H1 (cell line): ENCODE results near the gene FGF19. TPM values are rescaled to one million over a fixed set of nuclear protein-coding genes. Genes with fewer than 3 reads are reported as not detected.

Source experiments
- CTCF ChIA-PET: fragments of 300-600 bp; sonication (Branson Sonifier 250); formaldehyde crosslinking; loops from one replicate; lab custom pipeline; 2021; ENCODE audit not compliant: partially characterized antibody; lab: Charles Lee
- POLR2A ChIA-PET: fragments of 300-600 bp; sonication (Branson Sonifier 250); formaldehyde crosslinking; loops from one replicate; lab custom pipeline; 2021; ENCODE audit warnings: inconsistent platforms; ENCODE audit not compliant: partially characterized antibody; lab: Charles Lee
- DNase-seq, 2 experiments: peaks; one replicate each; pipeline versions ENCODE4 v3.0.0 to v3.0.0-alpha.2; 2010 to 2022; ENCODE audit warnings: low spot score in 2 of 2, low read depth in 1 of 2, mixed read lengths in 1 of 2
- FAIRE-seq: peaks from 2 replicates; lab custom pipeline; 2011; peaks lifted over from hg19 to GRCh38; lab: Jason Lieb, UNC
- H2AFZ ChIP-seq: 2 replicates; pipeline ENCODE4 v1.8.1; 2012; ENCODE audit warnings: low read length, inconsistent platforms
- H2AK5ac ChIP-seq: 2 replicates; pipeline ENCODE4 v1.6.1; 2013; ENCODE audit warnings: low read depth, low read length
- H2BK120ac ChIP-seq: replicated peaks from 2 replicates; pipeline ENCODE3; 2013; ENCODE audit warnings: low read depth, low read length, inconsistent platforms
- H2BK12ac ChIP-seq: 2 replicates; pipeline ENCODE4 v1.6.1; 2013; ENCODE audit warnings: low read depth, low read length
- H2BK15ac ChIP-seq: 2 replicates; pipeline ENCODE4 v1.6.1; 2013; ENCODE audit warnings: low read length
- H2BK20ac ChIP-seq: 2 replicates; pipeline ENCODE4 v1.6.1; 2013; ENCODE audit warnings: low read length
- H2BK5ac ChIP-seq: 2 replicates; pipeline ENCODE4 v1.6.1; 2013; ENCODE audit warnings: low read depth, low read length
- H3K14ac ChIP-seq: 2 replicates; pipeline ENCODE4 v1.6.1; 2013; ENCODE audit warnings: inconsistent platforms; ENCODE audit not compliant: insufficient read length
- H3K18ac ChIP-seq: 2 replicates; pipeline ENCODE4 v1.6.1; 2013; ENCODE audit warnings: low read length; ENCODE audit errors: extremely low read depth
- H3K23ac ChIP-seq: 2 replicates; pipeline ENCODE4 v1.6.1; 2013; ENCODE audit warnings: inconsistent platforms; ENCODE audit not compliant: insufficient read length
- H3K23me2 ChIP-seq: 2 replicates; pipeline ENCODE4 v1.6.1; 2013; ENCODE audit warnings: low read depth, low read length
- H3K27ac ChIP-seq: 2 replicates; pipeline ENCODE4 v1.6.1; 2011; ENCODE audit warnings: low read depth, low read length, inconsistent platforms
- H3K27me3 ChIP-seq, 4 experiments: replicated peaks in 1 of 4; 1 replicate in 1 of 4; 2 replicates in 3 of 4; pipeline versions ENCODE4 v1.6.1 to v1.8.1; 2011 to 2013; ENCODE audit warnings: low read length in 3 of 4, mild to moderate bottlenecking in 3 of 4, inconsistent platforms in 2 of 4, mixed read lengths in 2 of 4, moderate library complexity in 1 of 4; ENCODE audit not compliant: control insufficient read depth in 3 of 4, insufficient read depth in 3 of 4; ENCODE audit errors: extremely low read depth in 1 of 4
- H3K36me3 ChIP-seq, 4 experiments: 2 replicates each; pipeline versions ENCODE4 v1.6.1 to v1.8.1; 2011 to 2013; ENCODE audit warnings: mild to moderate bottlenecking in 4 of 4, low read length in 3 of 4, moderate library complexity in 2 of 4, control low read depth in 1 of 4, inconsistent platforms in 1 of 4; ENCODE audit not compliant: insufficient read depth in 4 of 4, control insufficient read depth in 2 of 4
- H3K4ac ChIP-seq: replicated peaks from 2 replicates; pipeline ENCODE3; 2013; ENCODE audit warnings: low read length, low read depth, mixed read lengths, inconsistent platforms; ENCODE audit not compliant: insufficient read length
- H3K4me1 ChIP-seq, 4 experiments: replicated peaks in 1 of 4; 1 replicate in 1 of 4; 2 replicates in 3 of 4; pipeline versions ENCODE4 v1.6.1 to v1.8.1; 2011 to 2013; ENCODE audit warnings: low read length in 3 of 4, inconsistent platforms in 2 of 4, mixed read lengths in 1 of 4; ENCODE audit not compliant: insufficient read depth in 4 of 4, control insufficient read depth in 3 of 4
- H3K4me2 ChIP-seq, 2 experiments: 2 replicates each; pipeline versions ENCODE4 v1.6.1 to v1.8.1; 2011 to 2013; ENCODE audit warnings: low read depth in 2 of 2, low read length in 2 of 2, control low read depth in 1 of 2, inconsistent platforms in 1 of 2, mild to moderate bottlenecking in 1 of 2; ENCODE audit not compliant: insufficient read depth in 1 of 2
- H3K4me3 ChIP-seq, 4 experiments: fragments of 200-600, 300-600 bp in 1 of 4; sonication (generic), shearing (Covaris generic), sonication (Bioruptor Twin) in 1 of 4; 2 replicates each; pipeline versions ENCODE4 v1.5.1 to v1.8.1; 2011 to 2016; ENCODE audit warnings: low read length in 4 of 4, low read depth in 3 of 4, control low read depth in 2 of 4, inconsistent platforms in 2 of 4, mild to moderate bottlenecking in 2 of 4, mixed read lengths in 1 of 4, moderate library complexity in 1 of 4; ENCODE audit not compliant: insufficient read depth in 2 of 4; ENCODE audit errors: extremely low read depth in 1 of 4
- H3K56ac ChIP-seq: replicated peaks from 2 replicates; pipeline ENCODE3; 2013; ENCODE audit warnings: low read depth, mild to moderate bottlenecking, mixed read lengths, low read length, inconsistent platforms; ENCODE audit not compliant: insufficient read length
- H3K79me1 ChIP-seq: 2 replicates; pipeline ENCODE4 v1.6.1; 2013; ENCODE audit warnings: low read depth, low read length, control low read depth
- H3K79me2 ChIP-seq, 2 experiments: 2 replicates each; pipeline versions ENCODE4 v1.6.1 to v1.8.1; 2012 to 2013; ENCODE audit warnings: low read length in 2 of 2, mild to moderate bottlenecking in 2 of 2, inconsistent platforms in 1 of 2; ENCODE audit not compliant: insufficient read depth in 2 of 2, control insufficient read depth in 1 of 2
- H3K9ac ChIP-seq, 4 experiments: replicated peaks in 1 of 4; 1 replicate in 1 of 4; 2 replicates in 3 of 4; pipeline versions ENCODE4 v1.6.1 to v1.8.1; 2011 to 2013; ENCODE audit warnings: low read depth in 3 of 4, low read length in 3 of 4, control low read depth in 2 of 4, mild to moderate bottlenecking in 2 of 4, moderate library complexity in 2 of 4, inconsistent platforms in 1 of 4; ENCODE audit errors: extremely low read depth in 1 of 4
- H3K9me3 ChIP-seq, 2 experiments: 2 replicates each; pipeline versions ENCODE4 v1.6.1 to v1.8.1; 2012 to 2013; ENCODE audit warnings: mild to moderate bottlenecking in 2 of 2, moderate library complexity in 2 of 2, control low read depth in 1 of 2, inconsistent platforms in 1 of 2, low read depth in 1 of 2, low read length in 1 of 2, mixed read lengths in 1 of 2; ENCODE audit not compliant: insufficient read depth in 2 of 2
- H4K20me1 ChIP-seq, 2 experiments: replicated peaks in 1 of 2; 2 replicates each; pipeline versions ENCODE3 to v1.8.1; 2011 to 2013; ENCODE audit warnings: inconsistent platforms in 2 of 2, low read length in 2 of 2, mild to moderate bottlenecking in 1 of 2; ENCODE audit not compliant: insufficient read depth in 2 of 2, control insufficient read depth in 1 of 2
- H4K5ac ChIP-seq: 2 replicates; pipeline ENCODE4 v1.6.1; 2013; ENCODE audit warnings: low read length, low read depth, mixed read lengths, inconsistent platforms; ENCODE audit not compliant: insufficient read length
- H4K8ac ChIP-seq: 2 replicates; pipeline ENCODE4 v1.8.0; 2013; ENCODE audit warnings: mild to moderate bottlenecking, moderate library complexity, low read length, inconsistent platforms; ENCODE audit not compliant: insufficient read depth; ENCODE audit errors: extremely low read depth
- H4K91ac ChIP-seq: replicated peaks from 2 replicates; pipeline ENCODE3; 2013; ENCODE audit warnings: low read length, mixed read lengths, inconsistent platforms; ENCODE audit not compliant: insufficient read length
- ATF2 ChIP-seq: IDR thresholded peaks from 2 replicates; pipeline ENCODE4 v1.6.1; 2012; ENCODE audit warnings: low read length, inconsistent platforms
- HDAC6 ChIP-seq: IDR thresholded peaks from one replicate; pipeline ENCODE4 v1.7.1; 2012; ENCODE audit warnings: low read depth, mild to moderate bottlenecking, inconsistent platforms, low read length, moderate library complexity
- JUN ChIP-seq: IDR thresholded peaks from 2 replicates; pipeline ENCODE4 v1.6.1; 2011; ENCODE audit warnings: low read depth, mild to moderate bottlenecking, improper control_type of control experiment, low read length
- JUND ChIP-seq: IDR thresholded peaks from 2 replicates; pipeline ENCODE4 v1.6.1; 2011; ENCODE audit warnings: mild to moderate bottlenecking, improper control_type of control experiment, low read length
- MAFK ChIP-seq: IDR thresholded peaks from 2 replicates; pipeline ENCODE4 v1.6.1; 2012; ENCODE audit warnings: low read depth, mild to moderate bottlenecking, improper control_type of control experiment, low read length
- RAD21 ChIP-seq, 2 experiments: IDR thresholded peaks in 1 of 2; conservative IDR thresholded peaks in 1 of 2; 2 replicates each; pipeline ENCODE4 v1.6.1; 2011; ENCODE audit warnings: low read depth in 2 of 2, low read length in 2 of 2, improper control_type of control experiment in 1 of 2, inconsistent platforms in 1 of 2, mild to moderate bottlenecking in 1 of 2, moderate library complexity in 1 of 2
- SIRT6 ChIP-seq: IDR thresholded peaks from one replicate; pipeline ENCODE4 v1.7.1; 2012; ENCODE audit warnings: low read length, inconsistent platforms
- TBP ChIP-seq: IDR thresholded peaks from 2 replicates; pipeline ENCODE4 v1.6.1; 2011; ENCODE audit warnings: low read depth, low read length, improper control_type of control experiment
- YY1 ChIP-seq: IDR thresholded peaks from 2 replicates; pipeline ENCODE4 v1.6.1; 2011; ENCODE audit warnings: low read depth, mild to moderate bottlenecking, low read length
- WGBS, 2 experiments: shearing (Covaris generic) in 1 of 2; methylation state at CpG; one replicate each; pipeline versions ENCODE4 v1.1.6 to v1.1.7; 2013 to 2015; ENCODE audit warnings: low lambda C conversion rate in 2 of 2, mixed read lengths in 2 of 2, inconsistent platforms in 1 of 2, low coverage in 1 of 2, missing lambda C conversion rate in 1 of 2; ENCODE audit not compliant: insufficient replicate concordance in 2 of 2, insufficient coverage in 1 of 2, insufficient read length in 1 of 2; ENCODE audit errors: extremely low coverage in 1 of 2, missing lambda C conversion rate in 1 of 2; 5-methylcytosine and 5-hydroxymethylcytosine counted together
- polyA plus RNA-seq, 7 experiments: library from polyadenylated mRNA; depleted of rRNA in 3 of 7; stranded (reverse) in 5 of 7; unstranded in 2 of 7; fragments of >200 nt in 5 of 7; fragments of 200-250 nt in 2 of 7; gene quantifications; 1 replicate in 5 of 7; 2 replicates in 1 of 7; 4 replicates in 1 of 7; pipeline versions ENCODE4 v1.2.1 to v1.2.3, GENCODE V29; 2011 to 2013; ENCODE audit warnings: missing spikeins in 2 of 7, mixed read lengths in 2 of 7
- total RNA-seq: library from RNA; stranded (reverse); fragmentation: NEBNext Ultra II Directional; extraction: Animal tissue kit (Norgen Biotek cat#: 25700); gene quantifications from 2 replicates; pipeline ENCODE4 v1.2.1, GENCODE V29; 2021

Gene FGF19
- total and polyA plus RNA-seq, 2 of the 8 experiments (the other 6 are each of a cell fraction or from before 2014, with no cell fraction given) = 9.6 to 14.8 TPM

GRCh38 chr11:69648679-69649575, 54.9 kb downstream of the FGF19 start:
- no peak overlapping the region for H4K8ac ChIP-seq
- H2AFZ ChIP-seq = no peak overlapping the region
- no peak overlapping the region for H3K56ac ChIP-seq
- no peak overlapping the region for H2BK12ac ChIP-seq
- H3K36me3 ChIP-seq = peaks cover 40 to 96% (median 64%) of the 10 kb centered on the region in 4 experiments
- H3K23ac ChIP-seq = no peak overlapping the region
- 94% methylated on average over 33 of the region's 37 CpGs; no CpG with 5 or more reads in 1 of the 2 experiments for WGBS, 2 experiments
- H4K91ac ChIP-seq = no peak overlapping the region
- H3K23me2 ChIP-seq = no peaks in the 10 kb centered on the region; the same call in 1 of the 2 replicates
- TF ChIP-seq JUND (no peak), ATF2 (no peak), YY1 (no peak), JUN (no peak), SIRT6 (no peak), HDAC6 (no peak), TBP (no peak), MAFK (no peak), RAD21 (IDR thresholded peaks at IDR 0.05 in 1 of 2, conservative IDR thresholded peaks at IDR 0.05 in 1 of 2; ENCODE audit: low read depth in 2 of 2, low read length in 2 of 2) (no peak)
- H3K14ac ChIP-seq = no peak overlapping the region
- DNase-seq = no peak
- H2BK20ac ChIP-seq = no peak overlapping the region
- H3K27ac ChIP-seq = no peak overlapping the region
- no peak for FAIRE-seq
- no peak overlapping the region for H3K4me3 ChIP-seq
- H3K4me1 ChIP-seq = peaks cover 0 to 9% (median 3%) of the 10 kb centered on the region in 4 experiments; a peak in 3 of 7 replicates
- H3K4me2 ChIP-seq = no peak overlapping the region
- no peak overlapping the region for H2AK5ac ChIP-seq
- no peak overlapping the region for H3K9ac ChIP-seq
- H3K4ac ChIP-seq = no peak overlapping the region
- CTCF ChIA-PET = interaction anchor here (0.5 to 1.7 kb wide), 4 partner anchors 12 to 163 kb away, joined by 3 to 5 read pairs (median 4); no protein-coding TSS in a partner anchor
- H3K79me2 ChIP-seq = peaks cover 0 to 18% of the 10 kb centered on the region in 2 experiments; a peak in 2 of 4 replicates
- H3K27me3 ChIP-seq = no peaks in the 10 kb centered on the region
- H2BK5ac ChIP-seq = no peak overlapping the region
- no peak overlapping the region for H4K5ac ChIP-seq
- POLR2A ChIA-PET = interaction anchor here (0.9 to 2.3 kb wide), 7 partner anchors 9 to 359 kb away, joined by 3 to 13 read pairs (median 4); partner anchors contain the start of gene LTO1
- H2BK120ac ChIP-seq = no peak overlapping the region
- H3K79me1 ChIP-seq = peaks cover 7% of the 10 kb centered on the region
- H2BK15ac ChIP-seq = no peak overlapping the region
- peaks cover 23 to 35% of the 10 kb centered on the region in 2 experiments for H4K20me1 ChIP-seq
- H3K9me3 ChIP-seq = no peaks in the 10 kb centered on the region
- no peak overlapping the region for H3K18ac ChIP-seq
